BJ (cell line): ENCODE results near the gene CHN2. TPM values are rescaled to one million over a fixed set of nuclear protein-coding genes. Genes with fewer than 3 reads are reported as not detected.

Source experiments
- CTCF ChIA-PET: fragments of 350-600 bp; formaldehyde crosslinking; extraction: SDS; loops from one replicate; lab custom pipeline; 2021; ENCODE audit warnings: antibody characterized with exemption, inconsistent platforms; lab: Yijun Ruan, JAX
- POLR2A ChIA-PET: fragments of 300-600 bp; sonication (Branson Sonifier 250); formaldehyde crosslinking; extraction: SDS; loops from one replicate; lab custom pipeline; 2021; ENCODE audit warnings: antibody characterized with exemption; lab: Charles Lee
- DNase-seq: peaks from one replicate; pipeline ENCODE4 v3.0.0-alpha.2; 2011; ENCODE audit warnings: low read depth
- H3K27me3 ChIP-seq: 2 replicates; pipeline ENCODE4 v1.6.0; 2011; ENCODE audit warnings: low read length; ENCODE audit not compliant: control insufficient read depth, insufficient read depth
- H3K36me3 ChIP-seq: 2 replicates; pipeline ENCODE4 v1.5.1; 2011; ENCODE audit warnings: low read length; ENCODE audit not compliant: control insufficient read depth, insufficient read depth
- H3K4me3 ChIP-seq: 2 replicates; pipeline ENCODE4 v1.5.1; 2011; ENCODE audit warnings: low read depth, mild to moderate bottlenecking, control low read depth, low read length
- polyA plus RNA-seq: library from polyadenylated mRNA; depleted of rRNA; stranded (reverse); fragments of >200 nt; gene quantifications from 2 replicates; pipeline ENCODE4 v1.2.3, GENCODE V29; 2011
- TF ChIP-seq, protein P1 (sequence below): IDR thresholded peaks from 2 replicates; pipeline ENCODE4 v1.5.1; 2011; ENCODE audit warnings: low read depth, mild to moderate bottlenecking, control low read depth, inconsistent platforms, low read length, moderate library complexity; ENCODE audit not compliant: insufficient read depth

Gene CHN2
- polyA plus RNA-seq, 1 experiment, result not detected

DNA sequence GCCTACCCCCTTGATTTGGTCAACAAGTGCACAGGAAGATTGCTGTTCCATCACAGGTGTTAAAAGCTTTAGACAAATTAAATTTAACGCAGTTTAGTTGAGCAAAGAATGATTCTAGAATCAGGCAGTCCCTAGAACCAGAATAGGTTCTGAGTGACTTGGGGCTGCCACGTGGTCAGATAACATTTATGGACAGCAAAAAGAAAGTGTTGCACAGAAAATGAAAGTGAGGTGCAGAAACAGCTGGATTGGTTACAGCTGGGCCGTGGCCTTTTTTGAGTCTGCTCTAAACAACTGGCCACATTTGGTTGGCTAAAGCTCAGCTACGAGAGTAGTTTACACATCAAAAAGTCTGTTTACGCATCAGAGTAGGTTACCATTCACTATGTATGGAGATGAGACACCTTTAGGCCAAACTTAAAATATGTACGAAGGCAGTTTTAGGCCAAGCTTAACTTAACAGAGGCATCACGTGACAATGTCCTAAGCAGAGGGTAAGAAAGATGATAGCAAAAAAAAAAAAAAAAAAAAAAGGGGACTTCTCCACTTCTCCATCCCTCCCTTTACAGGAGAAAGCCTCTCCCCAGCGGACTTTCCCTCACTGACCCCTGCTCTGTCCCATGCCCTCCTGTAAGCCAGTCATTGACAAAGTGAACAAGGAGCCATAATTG, 235.8 kb downstream of the CHN2 start:
- H3K27me3 ChIP-seq, result 0 out of 2 replicates have a peak, but pooled peaks cover 2% of the 10 kb centered on the region
- TF ChIP-seq, protein P1, sequence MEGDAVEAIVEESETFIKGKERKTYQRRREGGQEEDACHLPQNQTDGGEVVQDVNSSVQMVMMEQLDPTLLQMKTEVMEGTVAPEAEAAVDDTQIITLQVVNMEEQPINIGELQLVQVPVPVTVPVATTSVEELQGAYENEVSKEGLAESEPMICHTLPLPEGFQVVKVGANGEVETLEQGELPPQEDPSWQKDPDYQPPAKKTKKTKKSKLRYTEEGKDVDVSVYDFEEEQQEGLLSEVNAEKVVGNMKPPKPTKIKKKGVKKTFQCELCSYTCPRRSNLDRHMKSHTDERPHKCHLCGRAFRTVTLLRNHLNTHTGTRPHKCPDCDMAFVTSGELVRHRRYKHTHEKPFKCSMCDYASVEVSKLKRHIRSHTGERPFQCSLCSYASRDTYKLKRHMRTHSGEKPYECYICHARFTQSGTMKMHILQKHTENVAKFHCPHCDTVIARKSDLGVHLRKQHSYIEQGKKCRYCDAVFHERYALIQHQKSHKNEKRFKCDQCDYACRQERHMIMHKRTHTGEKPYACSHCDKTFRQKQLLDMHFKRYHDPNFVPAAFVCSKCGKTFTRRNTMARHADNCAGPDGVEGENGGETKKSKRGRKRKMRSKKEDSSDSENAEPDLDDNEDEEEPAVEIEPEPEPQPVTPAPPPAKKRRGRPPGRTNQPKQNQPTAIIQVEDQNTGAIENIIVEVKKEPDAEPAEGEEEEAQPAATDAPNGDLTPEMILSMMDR, result no peak
- no peak for DNase-seq
- ChIA-PET POLR2A (no interaction called here), CTCF (interaction anchor here (1.0 to 1.2 kb wide), 2 partner anchors 8 to 12 kb away, joined by 3 read pairs; no protein-coding TSS in a partner anchor)
- no peaks in the 10 kb centered on the region for H3K36me3 ChIP-seq
- no peak overlapping the region for H3K4me3 ChIP-seq

DNA sequence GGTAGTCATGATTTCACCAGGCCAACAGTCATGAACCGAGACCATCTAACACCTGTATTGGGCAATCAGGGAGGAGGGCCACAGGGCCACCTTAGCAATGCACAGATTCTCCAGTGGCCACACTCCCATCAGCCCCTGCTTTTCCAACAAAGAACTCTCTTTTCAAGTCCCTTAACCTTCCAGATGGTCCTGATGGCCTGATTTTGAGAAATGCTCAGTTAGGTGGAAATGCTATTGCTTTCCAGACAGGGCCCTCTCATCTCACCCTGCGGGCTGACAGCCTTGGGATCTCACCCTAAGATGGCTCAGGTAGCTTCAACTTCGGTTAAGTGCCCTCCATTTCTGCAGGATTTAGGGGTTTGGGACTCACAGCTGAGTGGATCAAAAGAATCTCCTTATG, 237.1 kb downstream of the CHN2 start:
- Histone ChIP-seq H3K27me3 (0 out of 2 replicates have a peak, but pooled peaks cover 2% of the 10 kb centered on the region), H3K36me3 (no peaks in the 10 kb centered on the region), H3K4me3 (no peak overlapping the region)
- DNase-seq, result no peak
- ChIA-PET POLR2A (no interaction called here), CTCF (interaction anchor here (1.5 kb wide), 1 partner anchor 510 kb away, joined by 3 read pairs; no protein-coding TSS in a partner anchor)
- TF ChIP-seq, protein P1, result no peak

DNA sequence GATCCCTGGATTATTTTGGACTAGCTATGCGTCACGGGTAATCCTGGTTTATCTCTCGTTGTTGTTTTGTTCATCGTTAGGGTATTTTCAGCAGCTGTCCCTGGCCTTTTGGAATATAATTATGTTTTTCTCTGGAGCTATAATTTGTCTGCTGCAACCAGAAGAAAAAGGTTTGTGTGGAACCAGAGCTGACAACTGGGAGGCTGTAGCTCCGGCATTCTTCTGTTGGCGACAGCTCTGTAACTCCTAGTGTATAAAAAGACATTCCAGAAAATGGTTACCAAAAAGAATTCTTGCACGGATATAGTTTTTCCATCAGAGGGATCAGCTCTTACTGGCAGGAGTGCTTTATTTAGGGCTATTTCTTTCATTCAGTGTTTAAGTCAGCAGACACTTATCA, 238.1 kb downstream of the CHN2 start:
- ChIA-PET CTCF (interaction anchor here (1.5 kb wide), 1 partner anchor 511 kb away, joined by 3 read pairs; no protein-coding TSS in a partner anchor), POLR2A (no interaction called here)
- no peak for DNase-seq
- TF ChIP-seq, protein P1, result no peak
- Histone ChIP-seq H3K4me3 (no peak overlapping the region), H3K36me3 (no peaks in the 10 kb centered on the region), H3K27me3 (0 out of 2 replicates have a peak, but pooled peaks cover 2% of the 10 kb centered on the region)

DNA sequence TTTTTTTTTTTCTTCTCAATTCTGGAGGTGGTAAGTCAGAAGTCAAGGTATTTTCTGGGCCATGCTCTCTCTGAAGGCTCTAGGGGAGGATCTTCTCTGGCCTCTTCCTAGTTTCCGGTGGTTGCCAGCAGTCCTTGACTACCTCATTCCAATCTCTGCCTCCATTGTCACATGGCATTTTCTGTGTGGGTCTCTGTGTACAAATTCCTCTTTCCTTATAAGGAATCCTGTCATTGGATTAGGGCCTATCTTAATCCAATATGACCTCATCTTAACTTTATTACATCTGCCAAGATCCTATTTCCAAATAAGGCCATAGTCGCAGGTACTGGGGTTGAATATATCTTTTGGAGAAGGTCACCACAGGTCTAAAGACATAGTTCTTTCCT, 239.8 kb downstream of the CHN2 start:
- no peaks in the 10 kb centered on the region for H3K36me3 ChIP-seq
- ChIA-PET CTCF (no interaction called here), POLR2A (no interaction called here)
- H3K27me3 ChIP-seq, result 0 out of 2 replicates have a peak, but pooled peaks cover 2% of the 10 kb centered on the region
- no peak for DNase-seq
- no peak overlapping the region for H3K4me3 ChIP-seq
- TF ChIP-seq, protein P1, result no peak

DNA sequence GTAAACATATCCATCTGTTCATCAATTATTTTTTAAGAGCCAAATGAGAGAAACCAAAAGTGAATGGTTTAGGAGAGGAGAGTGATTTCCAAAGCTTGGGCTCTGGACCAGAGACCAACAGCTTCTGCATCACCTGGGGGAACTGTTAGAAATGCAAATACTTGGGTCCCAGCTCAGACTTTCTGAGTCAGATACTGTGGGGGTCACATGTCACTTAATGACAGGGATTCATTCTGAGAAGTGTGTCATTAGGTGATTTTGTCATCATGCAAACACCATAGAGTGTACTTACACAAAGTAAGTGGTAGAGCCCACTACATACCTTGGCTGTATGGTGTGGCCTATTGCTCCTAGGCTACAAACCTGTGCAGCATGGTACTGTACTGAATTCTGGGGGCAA, 240.6 kb downstream of the CHN2 start:
- Histone ChIP-seq H3K4me3 (no peak overlapping the region), H3K36me3 (no peaks in the 10 kb centered on the region), H3K27me3 (0 out of 2 replicates have a peak, but pooled peaks cover 2% of the 10 kb centered on the region)
- CTCF ChIA-PET, result no interaction called here
- POLR2A ChIA-PET, result no interaction called here
- TF ChIP-seq, protein P1, result no peak
- DNase-seq, result no peak
